ENCODE measurements around the gene TRMT112.

DNA sequence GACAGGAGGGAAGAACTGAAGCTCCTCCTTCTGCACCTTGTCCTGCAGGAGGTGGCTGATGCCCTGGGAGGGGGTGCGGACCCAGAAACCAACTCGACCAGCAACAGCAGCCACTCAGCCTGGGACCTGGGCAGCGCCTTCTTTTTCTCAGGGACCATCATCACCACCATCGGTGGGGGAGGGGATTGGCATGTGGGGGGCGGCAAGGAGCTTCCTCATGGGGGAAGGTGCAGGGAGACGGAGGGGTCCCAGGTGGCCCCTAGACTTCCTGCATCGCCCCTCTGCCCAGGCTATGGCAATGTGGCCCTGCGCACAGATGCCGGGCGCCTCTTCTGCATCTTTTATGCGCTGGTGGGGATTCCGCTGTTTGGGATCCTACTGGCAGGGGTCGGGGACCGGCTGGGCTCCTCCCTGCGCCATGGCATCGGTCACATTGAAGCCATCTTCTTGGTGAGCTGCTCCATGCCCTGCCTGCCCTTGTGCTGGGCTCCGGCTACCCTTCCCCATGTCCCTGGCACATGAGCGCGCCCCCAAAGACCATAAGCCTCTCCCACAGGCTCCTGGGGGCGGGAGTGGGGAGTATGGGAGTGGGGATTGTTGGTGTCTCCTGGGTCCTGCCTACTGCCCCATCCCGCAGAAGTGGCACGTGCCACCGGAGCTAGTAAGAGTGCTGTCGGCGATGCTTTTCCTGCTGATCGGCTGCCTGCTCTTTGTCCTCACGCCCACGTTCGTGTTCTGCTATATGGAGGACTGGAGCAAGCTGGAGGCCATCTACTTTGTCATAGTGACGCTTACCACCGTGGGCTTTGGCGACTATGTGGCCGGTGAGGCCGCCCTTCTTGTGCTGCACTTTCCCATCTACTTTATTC, 20.3 kb downstream of the TRMT112 start:
- TF ChIP-seq CTCF (conservative IDR thresholded peaks at IDR 0.05; ENCODE audit: low read length) (no peak), EZH2phosphoT487 (IDR thresholded peaks at IDR 0.05; ENCODE audit: borderline replicate concordance, low read depth, low read length) (no peak)

Data from OCI-LY7 (cell line).